Hepatocyte (in vitro differentiated cells): ENCODE results near the gene PSMF1. TPM values are rescaled to one million over a fixed set of nuclear protein-coding genes. Genes with fewer than 3 reads are reported as not detected.

Experiments
- DNase-seq: peaks from one replicate; pipeline ENCODE4 v3.0.0-alpha.2; 2016; ENCODE audit warnings: low spot score
- H2AFZ ChIP-seq: fragments of 200-600 bp; sonication (generic); 2 replicates; pipeline ENCODE4 v1.6.0; 2016; ENCODE audit warnings: antibody characterized with exemption, mild to moderate bottlenecking
- H3K27ac ChIP-seq: fragments of 200-600 bp; sonication (generic); 2 replicates; pipeline ENCODE4 v1.5.1; 2016; ENCODE audit warnings: mild to moderate bottlenecking
- H3K27me3 ChIP-seq: fragments of 200-600 bp; sonication (generic); 2 replicates; pipeline ENCODE4 v1.6.1; 2016
- H3K36me3 ChIP-seq: fragments of 200-600 bp; sonication (generic); replicated peaks from 2 replicates; pipeline ENCODE4 v1.5.1; 2016; ENCODE audit warnings: low read depth; ENCODE audit not compliant: insufficient read depth
- H3K4me1 ChIP-seq: fragments of 200-600 bp; sonication (generic); 2 replicates; pipeline ENCODE4 v1.5.1; 2016; ENCODE audit warnings: mild to moderate bottlenecking, moderate library complexity; ENCODE audit not compliant: insufficient read depth
- H3K4me2 ChIP-seq: fragments of 200-600 bp; sonication (generic); 2 replicates; pipeline ENCODE4 v1.6.0; 2016
- H3K4me3 ChIP-seq: fragments of 200-600 bp; sonication (generic); 2 replicates; pipeline ENCODE4 v1.5.1; 2016; ENCODE audit warnings: mild to moderate bottlenecking
- H3K79me2 ChIP-seq: fragments of 200-600 bp; sonication (generic); 2 replicates; pipeline ENCODE4 v1.6.0; 2017; ENCODE audit warnings: mild to moderate bottlenecking
- H3K9me2 ChIP-seq: fragments of 200-600 bp; sonication (generic); replicated peaks from 2 replicates; pipeline ENCODE4 v1.6.0; 2017; ENCODE audit warnings: mild to moderate bottlenecking; ENCODE audit not compliant: insufficient read depth
- H3K9me3 ChIP-seq: fragments of 200-600 bp; sonication (generic); 2 replicates; pipeline ENCODE4 v1.5.1; 2016; ENCODE audit warnings: low read depth, mild to moderate bottlenecking
- H4K20me1 ChIP-seq: fragments of 200-600 bp; sonication (generic); 2 replicates; pipeline ENCODE4 v1.6.0; 2016; ENCODE audit warnings: mild to moderate bottlenecking; ENCODE audit not compliant: insufficient read depth, poor library complexity, severe bottlenecking
- EZH2 ChIP-seq: fragments of 200-600 bp; sonication (generic); IDR thresholded peaks from 2 replicates; pipeline ENCODE4 v1.6.1; 2016; ENCODE audit warnings: antibody characterized with exemption, mild to moderate bottlenecking, borderline replicate concordance
- EZH2phosphoT487 ChIP-seq: fragments of 200-600 bp; sonication (generic); IDR thresholded peaks from one replicate; pipeline ENCODE4 v1.6.1; 2018; ENCODE audit warnings: antibody characterized with exemption, mild to moderate bottlenecking, low read depth, moderate library complexity; ENCODE audit not compliant: unreplicated experiment, severe bottlenecking
- whole genome bisulfite sequencing: methylation state at CpG from one replicate; pipeline ENCODE4 v1.1.6; 2016; ENCODE audit warnings: low lambda C conversion rate; ENCODE audit errors: missing lambda C conversion rate; 5-methylcytosine and 5-hydroxymethylcytosine counted together
- polyA plus RNA-seq: library from polyadenylated mRNA; unstranded; fragments of >200 nt; fragmentation: Nextera tagmentation; extraction: Ambion mirVana; gene quantifications from 2 replicates; pipeline ENCODE4 v1.2.1, GENCODE V29; 2016
- total RNA-seq: library from RNA; depleted of rRNA; stranded (reverse); fragments of >200 nt; gene quantifications from 2 replicates; pipeline ENCODE4 v1.2.3, GENCODE V29; 2014
- TF ChIP-seq, protein P1 (sequence below): fragments of 200-600 bp; sonication (generic); IDR thresholded peaks from 2 replicates; pipeline ENCODE4 v1.5.1; 2016; ENCODE audit warnings: antibody characterized with exemption, mild to moderate bottlenecking; ENCODE audit not compliant: poor library complexity

Gene PSMF1
- total and polyA plus RNA-seq, 2 experiments from 2014 or later = 97.3 to 126 TPM

DNA sequence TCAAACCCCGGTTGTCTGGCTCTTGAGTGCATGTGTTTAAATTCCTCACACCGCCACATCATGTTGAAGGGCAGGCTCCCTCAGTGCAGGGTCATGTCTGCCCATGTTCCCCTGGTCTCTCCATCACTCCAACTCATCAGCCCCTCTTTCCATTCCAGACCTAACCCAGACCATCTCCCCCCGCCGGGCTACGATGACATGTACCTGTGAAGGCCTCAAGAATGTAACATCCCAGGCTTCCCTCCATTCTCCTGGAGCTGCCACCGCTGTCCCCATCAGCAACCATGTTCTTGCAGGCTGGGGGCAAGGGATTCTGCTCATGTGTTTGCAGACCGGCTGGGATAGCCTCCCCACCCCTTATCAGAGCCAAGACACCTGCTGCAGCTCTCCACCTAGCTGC is 46.5 kb downstream of the PSMF1 start:
- no peak overlapping the region for H3K4me2 ChIP-seq
- H4K20me1 ChIP-seq = peaks cover 3% of the 10 kb centered on the region
- H3K4me1 ChIP-seq = no peaks in the 10 kb centered on the region
- no peak for DNase-seq
- no peak overlapping the region for H2AFZ ChIP-seq
- H3K9me3 ChIP-seq = no peaks in the 10 kb centered on the region
- no peaks in the 10 kb centered on the region for H3K27me3 ChIP-seq
- H3K27ac ChIP-seq = no peak overlapping the region
- no peaks in the 10 kb centered on the region for H3K36me3 ChIP-seq
- no peaks in the 10 kb centered on the region for H3K79me2 ChIP-seq
- TF ChIP-seq, protein P1, sequence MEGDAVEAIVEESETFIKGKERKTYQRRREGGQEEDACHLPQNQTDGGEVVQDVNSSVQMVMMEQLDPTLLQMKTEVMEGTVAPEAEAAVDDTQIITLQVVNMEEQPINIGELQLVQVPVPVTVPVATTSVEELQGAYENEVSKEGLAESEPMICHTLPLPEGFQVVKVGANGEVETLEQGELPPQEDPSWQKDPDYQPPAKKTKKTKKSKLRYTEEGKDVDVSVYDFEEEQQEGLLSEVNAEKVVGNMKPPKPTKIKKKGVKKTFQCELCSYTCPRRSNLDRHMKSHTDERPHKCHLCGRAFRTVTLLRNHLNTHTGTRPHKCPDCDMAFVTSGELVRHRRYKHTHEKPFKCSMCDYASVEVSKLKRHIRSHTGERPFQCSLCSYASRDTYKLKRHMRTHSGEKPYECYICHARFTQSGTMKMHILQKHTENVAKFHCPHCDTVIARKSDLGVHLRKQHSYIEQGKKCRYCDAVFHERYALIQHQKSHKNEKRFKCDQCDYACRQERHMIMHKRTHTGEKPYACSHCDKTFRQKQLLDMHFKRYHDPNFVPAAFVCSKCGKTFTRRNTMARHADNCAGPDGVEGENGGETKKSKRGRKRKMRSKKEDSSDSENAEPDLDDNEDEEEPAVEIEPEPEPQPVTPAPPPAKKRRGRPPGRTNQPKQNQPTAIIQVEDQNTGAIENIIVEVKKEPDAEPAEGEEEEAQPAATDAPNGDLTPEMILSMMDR = no peak
- no peak for TF ChIP-seq EZH2
- no peak for TF ChIP-seq EZH2phosphoT487
- no peak overlapping the region for H3K4me3 ChIP-seq
- H3K9me2 ChIP-seq = no peaks in the 10 kb centered on the region
- 93% methylated on average over 7 of the region's 7 CpGs for WGBS

DNA sequence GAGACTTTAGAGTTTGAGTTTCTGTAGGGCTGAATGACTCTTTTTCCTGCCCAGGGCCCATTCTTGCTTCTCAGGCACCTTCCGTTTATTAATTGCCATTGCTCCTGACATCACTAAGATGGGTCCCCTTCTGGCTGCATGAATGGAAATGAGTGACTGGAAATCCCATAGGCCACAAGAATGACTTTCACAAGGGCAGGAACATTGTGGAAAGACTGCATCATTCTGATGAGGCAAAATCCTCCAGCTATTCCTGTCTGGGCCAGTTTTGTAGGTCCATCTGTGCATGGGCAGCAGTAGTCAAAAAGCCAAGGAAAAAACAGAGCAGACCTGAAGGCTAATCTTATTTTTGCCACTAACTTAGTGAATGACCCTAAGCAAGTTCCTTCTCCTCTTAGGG is 47.1 kb downstream of the PSMF1 start:
- no peaks in the 10 kb centered on the region for H3K9me3 ChIP-seq
- H3K36me3 ChIP-seq = no peaks in the 10 kb centered on the region
- no peak overlapping the region for H2AFZ ChIP-seq
- no peaks in the 10 kb centered on the region for H3K79me2 ChIP-seq
- H3K27ac ChIP-seq = no peak overlapping the region
- H4K20me1 ChIP-seq = peaks cover 3% of the 10 kb centered on the region
- no peaks in the 10 kb centered on the region for H3K4me1 ChIP-seq
- TF ChIP-seq, protein P1 = no peak
- TF ChIP-seq EZH2 (no peak), EZH2phosphoT487 (no peak)
- DNase-seq = no peak
- H3K4me2 ChIP-seq = no peak overlapping the region
- WGBS = 100% methylated on average over 1 of the region's 1 CpG
- no peaks in the 10 kb centered on the region for H3K27me3 ChIP-seq
- no peak overlapping the region for H3K4me3 ChIP-seq
- H3K9me2 ChIP-seq = no peaks in the 10 kb centered on the region

DNA sequence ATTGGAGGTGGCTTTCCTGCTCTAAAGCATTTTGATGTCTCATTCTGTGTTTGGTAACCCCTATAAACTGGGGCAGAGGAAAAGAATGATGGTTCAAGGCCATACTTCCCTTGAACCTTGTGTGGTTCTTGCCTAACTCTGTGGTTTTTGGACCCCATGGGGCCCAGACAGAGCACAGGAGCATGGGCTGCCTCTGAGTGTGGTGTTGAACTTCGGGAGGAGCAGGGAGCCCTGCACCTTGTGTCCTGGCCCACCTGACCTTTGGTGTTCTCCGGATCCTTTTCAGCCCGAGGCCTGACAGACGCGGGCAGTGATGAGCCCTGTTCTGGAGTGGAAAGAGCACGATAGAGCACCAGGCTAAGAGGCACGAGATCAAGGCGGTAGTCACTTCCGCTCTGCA is 47.5 kb downstream of the PSMF1 start:
- Histone ChIP-seq H3K27me3 (no peaks in the 10 kb centered on the region), H3K79me2 (no peaks in the 10 kb centered on the region), H4K20me1 (peaks cover 3% of the 10 kb centered on the region), H3K36me3 (no peaks in the 10 kb centered on the region), H3K4me3 (no peak overlapping the region), H3K4me1 (no peaks in the 10 kb centered on the region), H3K9me2 (no peaks in the 10 kb centered on the region), H3K27ac (no peak overlapping the region), H3K4me2 (no peak overlapping the region), H3K9me3 (no peaks in the 10 kb centered on the region), H2AFZ (no peak overlapping the region)
- over 99% methylated on average over 9 of the region's 9 CpGs for WGBS
- no peak for DNase-seq
- TF ChIP-seq EZH2phosphoT487 (no peak), EZH2 (no peak)
- TF ChIP-seq, protein P1 = no peak
